ENCODE results near the gene SHISA7.

The SHISA7 gene

GRCh38 chr19:55482156-55482961, 39.3 kb upstream of the SHISA7 start:
- DNase-seq: no peak

- DNase-seq: no peak
Observed at GRCh38 chr19:55481794-55482155, 38.7 kb upstream of the SHISA7 start.

GRCh38 chr19:55481148-55481793, 38.2 kb upstream of the SHISA7 start:
- no peak for DNase-seq

GRCh38 chr19:55479451-55480230, 36.5 kb upstream of the SHISA7 start:
- no peak for DNase-seq

- no peak for DNase-seq
Observed at GRCh38 chr19:55479045-55479444, 35.9 kb upstream of the SHISA7 start.

DNA sequence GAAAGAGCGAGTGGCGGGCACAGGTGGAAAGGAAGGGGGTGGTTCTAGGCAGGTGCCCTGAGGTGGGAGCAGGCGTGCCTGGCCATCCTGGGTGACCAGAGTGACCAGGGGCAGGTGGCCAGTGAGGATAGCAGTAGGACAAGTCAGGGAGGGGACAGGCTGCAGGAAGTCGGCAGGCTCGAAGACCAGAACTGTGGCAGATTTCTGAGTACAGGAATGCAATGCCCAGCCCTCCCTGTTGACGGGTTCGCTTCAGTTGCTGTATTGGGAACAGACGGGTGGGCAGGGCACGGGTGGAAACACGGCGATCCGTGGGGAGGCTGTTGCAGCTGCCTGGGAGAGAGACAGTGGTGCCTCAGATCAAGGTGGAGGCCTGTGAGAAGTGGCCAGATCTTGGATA, 35.3 kb upstream of the SHISA7 start:
- DNase-seq: no peak

- no peak for DNase-seq
Observed at GRCh38 chr19:55477905-55478304, 34.8 kb upstream of the SHISA7 start.

GRCh38 chr19:55476100-55476775, 33.1 kb upstream of the SHISA7 start, which contains the start of gene ZNF628:
Gene ZNF628, plus strand, starts transcription at chr19:55476617. Its CDS starts 3,294 bp downstream, at chr19:55479911.
- peak; percentile 93 to 99 (median 96) for DNase-seq

DNA sequence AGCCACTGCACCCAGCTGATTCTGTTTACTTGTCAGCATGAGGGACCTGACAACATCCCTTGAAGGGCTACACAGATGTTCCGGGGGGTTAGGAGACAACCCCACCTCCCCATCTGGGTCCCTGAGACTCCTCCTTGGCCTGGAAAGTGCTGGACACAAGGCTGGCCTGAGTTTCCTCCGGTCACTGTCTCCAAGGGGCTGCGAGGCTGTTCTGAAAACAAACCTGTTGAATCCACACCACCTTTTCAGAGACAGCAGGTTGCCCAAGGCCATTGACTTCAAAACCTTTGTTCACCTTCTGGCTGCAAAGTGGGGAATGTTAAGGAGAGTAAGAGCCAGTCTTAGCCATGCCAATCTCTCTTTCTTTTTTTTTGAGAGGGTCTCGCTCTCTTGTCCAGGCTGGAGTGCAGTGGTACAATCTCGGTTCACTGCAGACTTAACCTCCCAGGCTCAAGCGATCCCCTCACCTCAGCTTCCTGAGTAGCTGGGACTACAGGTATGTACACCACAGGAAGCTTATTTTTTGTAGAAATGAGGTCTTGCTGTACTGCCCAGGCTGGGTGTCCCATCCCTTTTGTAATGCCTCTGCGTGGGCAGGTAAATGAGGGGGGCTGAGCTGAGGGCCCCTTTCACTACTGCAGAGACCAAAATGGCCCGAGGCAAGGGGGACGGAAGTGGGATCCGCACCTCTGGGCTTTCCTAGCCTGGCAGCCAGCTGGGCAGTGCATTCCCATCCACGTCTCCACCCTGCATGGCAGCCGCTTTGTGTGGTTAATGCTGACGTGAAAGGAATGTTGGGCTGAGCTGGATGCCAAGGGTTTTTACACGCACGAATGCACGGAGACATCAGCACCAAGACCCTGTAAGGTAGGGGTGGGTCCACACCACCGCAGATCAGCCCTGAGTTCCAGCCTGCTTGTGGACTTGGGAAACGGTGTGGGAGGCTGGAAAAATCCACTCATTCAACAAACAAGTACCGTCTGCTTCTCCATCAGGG, 31.5 kb upstream of the SHISA7 start:
- DNase-seq: no peak

- no peak for DNase-seq
Observed at GRCh38 chr19:55473225-55474012, 30.3 kb upstream of the SHISA7 start.

DNA sequence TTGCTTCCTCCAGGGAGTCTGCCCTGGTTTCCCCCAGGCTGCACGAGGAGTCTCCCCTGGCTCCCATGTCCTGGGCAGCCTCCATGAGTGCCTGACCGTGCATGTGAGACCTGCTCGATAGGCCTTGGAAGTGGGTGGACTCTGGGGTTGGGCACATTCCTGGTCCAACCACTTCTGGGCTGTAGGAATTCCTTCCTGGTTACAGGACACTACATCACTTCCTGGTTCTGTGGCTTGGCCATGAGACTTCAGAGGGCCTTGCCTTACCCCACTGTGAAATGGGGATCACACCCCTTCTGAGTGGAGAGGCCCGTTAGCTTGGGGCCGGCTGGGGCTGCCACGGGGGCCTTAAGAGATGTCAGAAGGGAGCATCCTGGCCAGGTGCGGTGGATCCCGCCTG, 29.4 kb upstream of the SHISA7 start:
- no peak for DNase-seq

DNA sequence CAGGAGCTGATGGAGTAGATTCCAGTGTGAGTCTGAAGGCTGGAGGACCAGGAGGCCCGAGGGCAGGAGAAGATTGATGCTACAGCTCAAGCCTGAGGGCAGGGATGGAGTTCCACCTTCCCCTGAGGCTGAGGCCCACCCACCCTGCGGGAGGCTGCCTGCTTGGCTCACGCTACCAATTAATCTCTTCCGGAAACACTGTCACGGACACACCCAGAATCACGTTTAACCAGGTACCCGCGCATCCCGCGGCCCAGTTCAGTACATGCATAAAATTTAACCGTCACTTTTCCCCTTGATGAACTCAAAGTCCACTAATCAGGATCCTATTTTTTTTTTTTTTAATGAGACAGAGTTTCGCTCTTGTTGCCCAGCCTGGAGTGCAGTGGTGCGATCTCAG, 28.2 kb upstream of the SHISA7 start:
- no peak for DNase-seq

DNA sequence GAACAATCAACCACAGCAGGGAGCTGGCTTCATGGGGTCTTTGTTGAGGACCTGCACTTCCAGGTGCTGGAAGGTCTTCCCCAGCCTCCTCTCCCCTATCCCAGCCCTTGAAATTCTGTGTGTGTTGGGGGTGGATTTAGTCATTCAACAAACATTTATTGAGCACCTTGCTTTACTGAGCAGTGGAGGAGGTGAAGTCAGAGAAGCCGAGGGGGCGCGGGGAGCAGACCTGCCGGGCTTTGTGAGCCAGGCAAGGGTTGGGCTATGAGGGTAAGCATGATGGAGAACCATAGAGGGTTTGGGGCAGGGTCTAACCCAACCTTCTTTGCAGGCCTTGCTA, 24.9 kb upstream of the SHISA7 start:
- DNase-seq: no peak

GRCh38 chr19:55467236-55468053, 24.3 kb upstream of the SHISA7 start:
- DNase-seq: peak; percentile 42 to 68 (median 58)

DNA sequence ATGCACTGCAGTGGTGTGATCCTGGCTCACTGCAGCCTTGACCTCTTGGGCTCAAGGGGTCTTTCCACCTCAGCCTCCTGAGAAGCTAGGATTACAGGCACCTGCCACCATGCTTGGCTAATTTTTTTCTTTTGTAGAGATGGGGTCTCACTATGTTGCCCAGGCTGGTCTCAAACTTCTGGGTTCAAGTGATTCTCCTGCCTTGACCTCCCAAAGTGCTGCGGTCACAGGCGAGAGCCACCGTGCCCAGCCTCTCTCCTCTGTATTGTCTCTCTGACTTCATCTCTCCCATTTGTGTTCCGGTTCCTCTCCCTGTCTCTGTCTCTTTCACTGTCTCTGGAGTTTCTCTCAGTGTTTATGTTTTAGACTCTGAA, 23.1 kb upstream of the SHISA7 start:
- no peak for DNase-seq

GRCh38 chr19:55465460-55466240, 22.6 kb upstream of the SHISA7 start:
- no peak for DNase-seq

GRCh38 chr19:55464662-55465054, 21.6 kb upstream of the SHISA7 start, which contains the start of gene C19orf85:
Gene C19orf85, minus strand, starts transcription at chr19:55464751. Its CDS starts 197 bp downstream, at chr19:55464554.
- no peak for DNase-seq

GRCh38 chr19:55464039-55464661, 21.1 kb upstream of the SHISA7 start:
- DNase-seq: no peak

All from T-helper 2 cell (primary cell).